HG02884 (cell line): ENCODE results near the gene UBXN10.

Experiments
- ATAC-seq: cut with Tn5 transposase; IDR thresholded peaks from one replicate; pipeline ENCODE4 v1.9.1; 2021; ENCODE audit warnings: mild to moderate bottlenecking, moderate library complexity; ENCODE audit not compliant: unreplicated experiment

The UBXN10 gene

GRCh38 chr1:20185834-20186782 is at the start of gene UBXN10, which contains the start of gene PLA2G2C:
TSS of gene UBXN10 (plus strand) at chr1:20186096. CDS start at chr1:20190562, 4,466 bp downstream.
TSS of gene PLA2G2C (minus strand) at chr1:20186518. CDS start at chr1:20177363, 9,155 bp downstream.
- ATAC-seq: no peak

- no peak for ATAC-seq
These were observed 49.6 kb upstream of the UBXN10 start for GRCh38 chr1:20136249-20136648.

- ATAC-seq: no peak
These were observed 48.8 kb upstream of the UBXN10 start for GRCh38 chr1:20137055-20137454.

- no peak for ATAC-seq
These were observed 48.3 kb upstream of the UBXN10 start for GRCh38 chr1:20137604-20138003.

GRCh38 chr1:20138346-20138745 is 47.5 kb upstream of the UBXN10 start:
- no peak for ATAC-seq

- no peak for ATAC-seq
These were observed 46.8 kb upstream of the UBXN10 start, which contains the start of gene PLA2G2F for GRCh38 chr1:20138961-20139550. TSS of gene PLA2G2F (plus strand) at chr1:20139323. CDS start at chr1:20139428, 105 bp downstream.

GRCh38 chr1:20139776-20140612 is 45.9 kb upstream of the UBXN10 start:
- ATAC-seq: no peak

- ATAC-seq: no peak
These were observed 44.9 kb upstream of the UBXN10 start for GRCh38 chr1:20141001-20141400.

- no peak for ATAC-seq
These were observed 44.4 kb upstream of the UBXN10 start for GRCh38 chr1:20141466-20141865.

- ATAC-seq: no peak
These were observed 43.7 kb upstream of the UBXN10 start for GRCh38 chr1:20142001-20142710.

GRCh38 chr1:20143318-20143717 is 42.6 kb upstream of the UBXN10 start:
- no peak for ATAC-seq

GRCh38 chr1:20143734-20144565 is 41.9 kb upstream of the UBXN10 start:
- no peak for ATAC-seq

- no peak for ATAC-seq
These were observed 37.9 kb upstream of the UBXN10 start for GRCh38 chr1:20147846-20148570.

- no peak for ATAC-seq
These were observed 37.1 kb upstream of the UBXN10 start for GRCh38 chr1:20148571-20149500.

GRCh38 chr1:20149601-20150325 is 36.1 kb upstream of the UBXN10 start:
- no peak for ATAC-seq

GRCh38 chr1:20150326-20150705 is 35.6 kb upstream of the UBXN10 start:
- ATAC-seq: no peak

- no peak for ATAC-seq
These were observed 34.9 kb upstream of the UBXN10 start for GRCh38 chr1:20150969-20151368.
